Hepatocyte (in vitro differentiated cells): ENCODE data around the gene CORO6.

Experiments used
- EZH2 ChIP-seq: fragments of 200-600 bp; sonication (generic); IDR thresholded peaks from 2 replicates; pipeline ENCODE4 v1.6.1; 2016; ENCODE audit warnings: antibody characterized with exemption, mild to moderate bottlenecking, borderline replicate concordance
- TF ChIP-seq, protein P1 (sequence below): fragments of 200-600 bp; sonication (generic); IDR thresholded peaks from 2 replicates; pipeline ENCODE4 v1.5.1; 2016; ENCODE audit warnings: antibody characterized with exemption, mild to moderate bottlenecking; ENCODE audit not compliant: poor library complexity

DNA sequence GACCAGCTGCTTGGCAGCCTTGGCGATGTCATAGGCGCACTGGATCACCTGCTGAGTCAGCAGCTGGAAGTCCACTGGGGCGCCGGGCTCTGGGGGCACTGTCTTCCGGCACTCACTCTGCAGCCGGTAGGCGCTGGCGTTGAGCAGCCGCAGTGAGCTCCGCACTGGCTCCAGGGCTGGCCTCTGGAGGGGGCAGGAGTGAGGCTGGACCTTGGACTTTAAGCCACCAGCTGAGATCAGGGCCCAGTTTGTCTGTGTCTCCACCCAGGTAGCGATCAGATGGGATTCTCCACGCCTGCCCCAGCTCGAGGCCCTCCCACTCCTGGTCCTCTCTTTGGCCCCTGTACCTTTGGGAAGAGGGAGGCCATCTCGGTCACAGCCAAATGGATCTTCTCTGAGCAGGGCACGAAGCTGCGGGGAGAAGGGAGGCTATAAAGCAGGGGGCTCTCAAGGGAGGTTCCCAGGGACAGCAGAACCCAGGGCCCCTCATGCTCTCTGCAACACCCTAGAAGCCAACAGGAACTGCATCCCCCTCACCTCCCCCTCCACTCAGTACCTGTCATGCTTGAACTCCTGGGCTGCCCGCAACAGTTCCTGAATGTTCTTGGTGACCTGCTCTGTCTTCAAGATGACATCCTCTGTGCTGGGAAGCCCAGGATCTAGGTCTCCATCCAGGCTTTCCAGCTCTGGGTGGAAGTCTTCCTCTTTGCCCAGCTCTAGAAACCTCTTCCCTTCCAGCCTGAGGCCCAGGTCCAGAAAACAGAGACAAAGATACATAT lies 47.8 kb downstream of the CORO6 start:
- TF ChIP-seq, protein P1, sequence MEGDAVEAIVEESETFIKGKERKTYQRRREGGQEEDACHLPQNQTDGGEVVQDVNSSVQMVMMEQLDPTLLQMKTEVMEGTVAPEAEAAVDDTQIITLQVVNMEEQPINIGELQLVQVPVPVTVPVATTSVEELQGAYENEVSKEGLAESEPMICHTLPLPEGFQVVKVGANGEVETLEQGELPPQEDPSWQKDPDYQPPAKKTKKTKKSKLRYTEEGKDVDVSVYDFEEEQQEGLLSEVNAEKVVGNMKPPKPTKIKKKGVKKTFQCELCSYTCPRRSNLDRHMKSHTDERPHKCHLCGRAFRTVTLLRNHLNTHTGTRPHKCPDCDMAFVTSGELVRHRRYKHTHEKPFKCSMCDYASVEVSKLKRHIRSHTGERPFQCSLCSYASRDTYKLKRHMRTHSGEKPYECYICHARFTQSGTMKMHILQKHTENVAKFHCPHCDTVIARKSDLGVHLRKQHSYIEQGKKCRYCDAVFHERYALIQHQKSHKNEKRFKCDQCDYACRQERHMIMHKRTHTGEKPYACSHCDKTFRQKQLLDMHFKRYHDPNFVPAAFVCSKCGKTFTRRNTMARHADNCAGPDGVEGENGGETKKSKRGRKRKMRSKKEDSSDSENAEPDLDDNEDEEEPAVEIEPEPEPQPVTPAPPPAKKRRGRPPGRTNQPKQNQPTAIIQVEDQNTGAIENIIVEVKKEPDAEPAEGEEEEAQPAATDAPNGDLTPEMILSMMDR = no peak
- no peak for TF ChIP-seq EZH2
